ENCODE results near the gene MXD4. TPM values are rescaled to one million over a fixed set of nuclear protein-coding genes. Genes with fewer than 3 reads are reported as not detected.

Gene MXD4
- total RNA-seq, 2 donors from 2014 or later, result 13.9 to 14.5 TPM

DNA sequence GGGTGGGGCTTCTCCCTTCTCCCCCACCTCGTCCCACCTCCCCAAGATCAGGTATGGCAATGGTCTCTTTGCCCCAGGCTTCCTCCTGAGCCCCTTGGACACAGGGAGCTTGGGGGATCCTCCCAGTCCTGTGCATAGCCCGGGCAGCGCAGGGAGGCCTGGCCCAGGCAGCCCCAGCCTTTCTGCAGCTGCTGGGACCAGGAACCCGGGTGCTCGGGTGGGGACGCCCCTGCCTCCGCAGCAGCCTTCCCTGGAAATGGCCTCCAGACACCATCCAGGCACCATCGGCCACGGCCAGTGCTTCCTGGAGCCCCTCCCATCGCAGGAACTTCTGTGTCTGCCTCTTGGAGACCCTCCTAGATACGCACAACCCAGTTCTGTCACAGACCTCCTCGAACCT is 5.9 kb upstream of the MXD4 start:
- no peak for ATAC-seq

DNA sequence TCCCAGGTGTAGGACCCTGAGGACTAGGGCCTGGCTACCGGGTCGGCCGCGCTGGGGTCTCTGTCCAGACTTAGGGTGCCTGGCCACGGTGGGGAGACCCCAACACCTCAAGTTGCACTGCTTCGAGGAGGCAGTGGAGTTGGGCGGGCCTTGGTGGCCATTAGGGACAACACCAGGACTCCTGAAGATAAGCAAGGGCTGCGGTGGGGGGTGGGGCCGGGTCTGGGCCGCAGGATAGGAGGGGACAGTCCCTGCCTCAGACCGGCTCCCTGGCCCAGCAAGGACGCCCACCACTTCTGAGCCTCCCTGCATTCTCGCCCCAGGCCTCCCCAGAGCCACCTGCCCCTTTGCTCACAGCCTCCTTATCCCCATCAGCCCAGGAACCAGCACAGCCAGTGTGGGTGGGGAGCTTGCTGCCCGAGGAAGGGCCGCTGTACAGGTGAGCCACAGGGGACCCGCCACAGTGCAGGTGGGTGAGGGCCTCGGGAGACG is 5.5 kb upstream of the MXD4 start:
- H3K9me3 Mint-ChIP-seq, result no peaks in the 10 kb centered on the region
- H3K27ac Mint-ChIP-seq, result no peak overlapping the region
- H3K27me3 Mint-ChIP-seq, result no peaks in the 10 kb centered on the region
- H3K4me3 Mint-ChIP-seq, result no peak overlapping the region
- DNase-seq (ENCODE audit: low spot score) (no peak), ATAC-seq (no peak)
- peaks cover 0 to under 1% of the 10 kb centered on the region in 2 donors for H3K4me1 Mint-ChIP-seq (ENCODE audit: low read depth in 2 of 2)
- no peaks in the 10 kb centered on the region for H3K36me3 Mint-ChIP-seq

More for the DNA sequence above, 5.9 kb upstream of the MXD4 start:
- Mint-ChIP-seq H3K4me1 (ENCODE audit: low read depth in 2 of 2) (peaks cover 0 to 2% of the 10 kb centered on the region in 2 donors), H3K36me3 (no peaks in the 10 kb centered on the region), H3K9me3 (no peaks in the 10 kb centered on the region), H3K4me3 (no peak overlapping the region), H3K27me3 (no peaks in the 10 kb centered on the region), H3K27ac (no peak overlapping the region)
- DNase-seq (ENCODE audit: low spot score), result no peak

DNA sequence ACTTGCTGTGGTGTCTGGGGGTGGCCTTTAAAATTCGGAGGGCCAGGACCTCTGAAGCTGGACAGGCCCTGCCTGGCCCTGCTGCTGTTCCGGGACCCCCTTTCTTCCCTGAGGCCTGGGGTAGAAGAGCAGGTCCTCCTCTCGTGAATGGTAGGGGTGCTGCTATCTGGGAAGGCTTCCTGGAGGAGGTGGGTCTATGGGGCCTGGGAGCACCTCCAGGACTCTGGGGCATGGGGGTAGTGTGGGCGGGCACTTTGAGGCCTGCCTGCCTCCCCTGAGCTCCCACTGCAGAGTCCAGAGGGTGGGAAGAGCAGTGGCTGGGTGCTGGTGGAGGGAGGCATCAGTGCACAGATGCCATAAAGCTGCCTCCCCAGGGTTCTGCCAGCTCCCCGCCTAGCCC is 4.9 kb upstream of the MXD4 start:
- Mint-ChIP-seq H3K27me3 (no peaks in the 10 kb centered on the region), H3K9me3 (no peaks in the 10 kb centered on the region), H3K4me1 (ENCODE audit: low read depth in 2 of 2) (no peaks in the 10 kb centered on the region), H3K4me3 (no peak overlapping the region), H3K27ac (no peak overlapping the region), H3K36me3 (no peaks in the 10 kb centered on the region)
- ATAC-seq (no peak), DNase-seq (ENCODE audit: low spot score) (no peak)

DNA sequence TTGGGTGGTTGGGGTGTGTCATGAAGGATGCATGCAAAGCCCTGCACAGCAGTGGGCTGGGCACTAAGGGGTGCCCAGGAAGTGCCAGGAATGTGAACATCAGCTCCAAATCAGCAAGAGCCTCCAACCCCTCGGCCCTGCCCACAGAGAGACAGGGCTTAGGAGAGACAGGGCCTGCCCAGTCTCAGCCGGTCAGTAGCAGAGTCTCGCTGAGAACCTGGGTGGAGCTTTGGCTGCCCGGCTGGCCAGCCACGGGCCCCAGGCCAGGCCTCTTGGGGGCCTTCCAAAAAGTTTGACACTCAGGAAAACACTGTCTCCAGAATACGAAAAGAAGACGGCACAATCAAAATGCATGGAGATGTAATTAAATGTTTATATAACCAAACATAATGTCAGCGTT is 4.3 kb upstream of the MXD4 start:
- no peaks in the 10 kb centered on the region for H3K27me3 Mint-ChIP-seq
- H3K4me1 Mint-ChIP-seq (ENCODE audit: low read depth in 2 of 2), result no peaks in the 10 kb centered on the region
- DNase-seq (ENCODE audit: low spot score) (no peak), ATAC-seq (no peak)
- H3K4me3 Mint-ChIP-seq, result no peak overlapping the region
- H3K9me3 Mint-ChIP-seq, result no peaks in the 10 kb centered on the region
- H3K36me3 Mint-ChIP-seq, result no peaks in the 10 kb centered on the region
- H3K27ac Mint-ChIP-seq, result no peak overlapping the region

DNA sequence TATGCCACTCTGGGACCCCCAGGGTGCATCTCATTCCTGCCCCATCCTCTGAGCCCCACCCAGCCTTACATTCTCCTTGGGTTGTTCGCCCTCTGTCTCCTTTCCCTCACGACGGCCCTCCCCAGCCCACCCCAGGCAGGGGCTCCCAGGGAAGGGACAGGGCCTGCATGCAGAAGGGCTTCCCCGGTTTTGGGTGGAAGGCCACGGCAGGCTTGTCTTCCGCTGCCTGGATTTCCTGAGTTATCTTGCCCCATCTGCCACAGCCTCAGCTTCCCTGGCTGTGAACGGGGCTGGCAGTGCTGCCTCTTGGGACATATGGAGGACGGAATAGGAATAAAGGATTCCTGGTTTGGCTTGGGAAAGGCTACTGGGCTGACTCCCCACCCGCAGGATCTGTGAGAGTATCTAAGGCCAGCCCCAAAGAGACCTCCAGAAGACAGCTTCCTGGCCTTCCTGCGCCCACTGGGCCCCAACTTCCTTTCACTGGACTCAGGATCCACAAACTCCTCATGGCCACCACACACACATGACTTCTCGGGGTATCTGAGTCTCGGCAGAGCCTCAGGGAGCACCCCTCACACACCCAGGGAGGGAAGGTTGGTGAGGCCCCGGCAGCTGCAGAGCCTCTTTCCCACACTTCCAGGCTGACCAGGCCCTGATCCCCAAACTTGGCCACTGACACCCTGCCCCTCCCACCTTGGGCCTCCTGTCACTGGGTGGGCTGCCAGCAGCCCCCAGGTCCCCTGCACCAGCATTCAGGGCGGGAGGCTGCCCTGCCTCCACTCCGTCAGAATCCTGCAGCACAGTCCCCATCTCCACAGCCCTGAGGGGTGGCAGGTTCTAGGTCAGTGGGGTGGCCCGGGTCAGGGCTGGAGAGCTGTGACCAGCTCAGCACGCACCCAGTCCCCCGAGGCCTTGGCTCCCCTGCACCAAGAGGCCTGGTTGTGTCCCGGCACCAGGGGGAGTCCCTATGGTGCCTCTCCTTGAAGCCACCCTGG is 3.5 kb upstream of the MXD4 start:
- Mint-ChIP-seq H3K9me3 (no peaks in the 10 kb centered on the region), H3K4me3 (no peak overlapping the region), H3K36me3 (no peaks in the 10 kb centered on the region), H3K27me3 (no peaks in the 10 kb centered on the region), H3K4me1 (ENCODE audit: low read depth in 2 of 2) (no peaks in the 10 kb centered on the region), H3K27ac (no peak overlapping the region)
- no peak for ATAC-seq
- no peak for DNase-seq (ENCODE audit: low spot score)

DNA sequence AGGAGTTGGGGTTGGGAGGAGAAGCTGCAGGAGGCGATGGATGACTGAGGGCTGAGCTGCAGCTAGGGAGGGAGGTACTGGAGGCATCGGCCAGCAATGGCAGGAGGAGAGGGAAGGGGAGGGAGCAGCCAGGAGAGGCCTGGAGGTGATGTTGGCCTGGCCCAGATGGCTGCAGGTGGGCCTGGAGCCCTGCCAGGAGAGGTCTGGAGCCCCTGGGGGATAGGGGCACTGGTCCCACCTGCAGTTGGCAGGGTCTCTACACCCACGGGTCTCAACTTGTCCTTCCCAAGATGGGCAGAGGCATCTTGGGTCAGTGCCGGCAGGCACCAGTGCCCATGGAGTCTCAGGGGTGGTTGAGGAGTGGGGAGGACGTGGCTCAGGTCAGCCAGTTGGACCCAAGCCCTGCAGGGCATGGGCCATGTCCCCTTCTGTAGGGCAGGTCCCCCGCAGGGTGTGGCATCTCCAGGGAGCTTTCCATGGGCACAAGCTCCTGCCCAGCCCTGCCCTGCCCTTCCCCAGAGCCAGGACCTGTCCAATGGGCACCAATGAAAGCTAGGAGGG is 2.7 kb upstream of the MXD4 start:
- Mint-ChIP-seq H3K4me3 (no peak overlapping the region), H3K27ac (no peak overlapping the region), H3K9me3 (no peaks in the 10 kb centered on the region), H3K36me3 (no peaks in the 10 kb centered on the region), H3K4me1 (ENCODE audit: low read depth in 2 of 2) (no peaks in the 10 kb centered on the region), H3K27me3 (no peaks in the 10 kb centered on the region)
- no peak for ATAC-seq
- no peak for DNase-seq (ENCODE audit: low spot score)

DNA sequence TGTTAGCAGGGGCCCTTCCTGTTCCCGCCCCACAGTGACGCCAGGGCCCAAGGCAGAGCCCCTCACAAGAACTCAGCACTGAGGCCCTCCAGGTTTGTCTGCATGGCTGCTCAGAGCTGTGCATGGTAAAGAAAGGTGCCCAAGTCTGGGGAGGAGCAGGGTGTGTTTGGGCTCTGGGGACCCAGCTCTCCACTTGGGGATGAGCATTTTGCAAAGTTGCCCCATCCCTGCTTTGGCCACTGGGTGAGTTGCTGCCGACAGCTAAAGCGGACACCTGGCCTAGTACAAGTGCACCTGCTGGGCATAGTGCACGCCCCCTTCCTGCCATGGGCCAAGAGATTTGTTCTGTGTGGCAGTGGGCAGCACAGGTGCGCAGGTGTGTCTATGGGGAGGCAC is 2.0 kb upstream of the MXD4 start:
- Mint-ChIP-seq H3K4me1 (ENCODE audit: low read depth in 2 of 2) (no peaks in the 10 kb centered on the region), H3K9me3 (no peaks in the 10 kb centered on the region), H3K27me3 (no peaks in the 10 kb centered on the region), H3K4me3 (peak overlapping the region; percentile 76), H3K36me3 (no peaks in the 10 kb centered on the region), H3K27ac (no peak overlapping the region)
- no peak for ATAC-seq
- DNase-seq (ENCODE audit: low spot score), result no peak

DNA sequence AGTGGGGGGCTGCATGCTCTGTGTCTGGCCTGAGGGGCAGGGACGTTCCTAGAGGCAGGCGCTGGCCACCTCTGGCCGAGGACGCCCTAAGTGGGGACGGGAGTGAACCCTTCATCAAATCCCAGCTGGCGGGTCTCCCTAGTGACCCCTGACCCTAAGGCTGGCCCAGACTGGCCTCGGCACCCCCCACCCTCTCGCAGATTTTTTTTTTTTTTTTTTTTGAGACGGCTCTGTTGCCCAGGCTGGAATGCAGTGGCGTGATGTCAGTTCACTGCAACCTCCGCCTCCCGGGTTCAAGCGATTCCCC is 988 bp upstream of the MXD4 start:
- no peak overlapping the region for H3K27ac Mint-ChIP-seq

DNA sequence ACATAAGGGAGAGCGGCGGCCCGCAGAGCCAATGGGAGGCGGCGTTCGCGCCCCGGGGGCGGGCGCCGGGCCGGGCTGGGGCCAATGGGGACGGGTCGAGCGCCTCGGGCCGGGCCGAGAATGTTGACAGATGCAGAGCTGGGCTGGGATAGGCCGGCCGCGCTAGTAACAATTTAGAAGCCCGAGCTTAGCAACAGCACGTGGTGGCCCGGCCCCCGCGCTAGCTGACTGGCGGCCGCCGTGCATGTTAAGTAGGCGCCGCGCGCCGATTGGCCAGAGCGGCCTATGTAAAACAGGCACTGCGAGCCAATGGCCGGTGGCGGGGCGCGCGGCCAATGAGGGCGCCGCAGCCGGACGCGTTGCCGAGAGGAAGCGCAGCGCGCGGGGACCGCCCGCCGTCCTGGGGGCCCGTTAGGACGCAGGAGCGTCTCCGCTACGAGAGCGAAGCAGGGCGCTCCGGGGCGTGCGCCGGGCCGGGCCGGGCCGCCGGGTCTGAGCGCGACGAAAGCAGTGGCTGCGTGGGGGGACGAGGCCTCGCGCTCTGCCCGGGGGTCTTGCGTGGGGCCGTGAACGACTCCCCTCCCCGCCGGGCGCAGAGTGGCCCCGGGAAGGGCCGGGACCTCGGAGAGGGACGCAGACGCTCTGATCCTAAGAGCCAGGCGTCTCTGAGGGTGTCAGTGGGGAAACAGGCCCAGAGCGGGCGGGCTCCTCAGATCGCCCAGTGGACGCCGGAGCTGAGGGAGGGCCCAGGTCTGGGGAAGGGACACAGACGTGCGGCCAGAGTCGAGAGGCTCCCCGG is 435 bp upstream of the MXD4 start:
- Mint-ChIP-seq H3K4me3 (peak overlapping the region; percentile 76), H3K9me3 (no peaks in the 10 kb centered on the region), H3K27me3 (no peaks in the 10 kb centered on the region), H3K36me3 (no peaks in the 10 kb centered on the region), H3K27ac (peak overlapping the region in 1 of 2 donors; percentile 59), H3K4me1 (ENCODE audit: low read depth in 2 of 2) (no peaks in the 10 kb centered on the region)
- DNase-seq (ENCODE audit: low spot score) (peak; percentile 99), ATAC-seq (peak; percentile 96)

More for the DNA sequence above, 988 bp upstream of the MXD4 start:
- ATAC-seq (no peak), DNase-seq (ENCODE audit: low spot score) (no peak)
- no peaks in the 10 kb centered on the region for H3K9me3 Mint-ChIP-seq
- H3K4me3 Mint-ChIP-seq, result peak overlapping the region; percentile 76
- no peaks in the 10 kb centered on the region for H3K36me3 Mint-ChIP-seq
- H3K27me3 Mint-ChIP-seq, result no peaks in the 10 kb centered on the region
- no peaks in the 10 kb centered on the region for H3K4me1 Mint-ChIP-seq (ENCODE audit: low read depth in 2 of 2)

DNA sequence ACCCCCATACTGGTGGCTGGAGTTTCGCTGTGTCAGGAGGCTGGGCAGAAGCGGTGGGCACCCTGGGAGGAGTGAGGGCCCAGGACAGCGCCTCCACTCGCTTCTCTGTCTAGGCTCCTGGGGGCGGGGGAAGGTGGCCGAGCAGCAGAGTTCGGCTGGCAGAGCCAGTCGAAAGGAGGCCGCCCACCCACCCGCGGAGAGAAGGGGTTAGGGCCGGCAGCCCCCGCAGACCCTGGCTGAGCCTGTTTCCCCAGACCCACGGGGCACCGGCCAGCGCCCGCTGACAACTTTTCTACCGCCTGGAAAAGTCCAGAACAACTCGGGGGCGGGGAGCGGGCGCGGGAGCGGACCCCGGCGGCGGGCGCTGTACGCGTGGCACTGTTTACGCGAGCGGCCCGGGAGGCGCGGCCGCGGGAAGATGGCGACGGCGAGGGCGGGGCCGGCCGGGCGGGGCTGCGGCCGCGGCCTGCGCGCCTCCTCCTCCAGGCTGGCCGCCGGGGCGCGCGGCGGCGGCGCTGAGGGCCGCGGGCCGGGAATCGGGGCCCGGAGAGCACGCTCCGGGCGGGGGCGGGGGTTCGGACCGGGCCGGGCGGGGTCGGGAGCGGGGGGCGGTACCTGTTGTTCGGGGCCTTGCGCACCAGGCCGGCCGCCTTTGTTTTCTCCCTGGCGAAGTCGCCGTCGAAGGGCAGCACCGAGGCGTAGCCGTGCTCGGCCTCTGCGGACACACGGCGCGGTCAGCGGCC is 628 bp downstream of the MXD4 start:
- Mint-ChIP-seq H3K4me3 (peak overlapping the region; percentile 42), H3K9me3 (no peaks in the 10 kb centered on the region), H3K27ac (peak overlapping the region in 1 of 2 donors; percentile 59), H3K27me3 (no peaks in the 10 kb centered on the region), H3K4me1 (ENCODE audit: low read depth in 2 of 2) (no peaks in the 10 kb centered on the region), H3K36me3 (no peaks in the 10 kb centered on the region)
- DNase-seq (ENCODE audit: low spot score) (peak; percentile 80), ATAC-seq (peak; percentile 50 to 62)

DNA sequence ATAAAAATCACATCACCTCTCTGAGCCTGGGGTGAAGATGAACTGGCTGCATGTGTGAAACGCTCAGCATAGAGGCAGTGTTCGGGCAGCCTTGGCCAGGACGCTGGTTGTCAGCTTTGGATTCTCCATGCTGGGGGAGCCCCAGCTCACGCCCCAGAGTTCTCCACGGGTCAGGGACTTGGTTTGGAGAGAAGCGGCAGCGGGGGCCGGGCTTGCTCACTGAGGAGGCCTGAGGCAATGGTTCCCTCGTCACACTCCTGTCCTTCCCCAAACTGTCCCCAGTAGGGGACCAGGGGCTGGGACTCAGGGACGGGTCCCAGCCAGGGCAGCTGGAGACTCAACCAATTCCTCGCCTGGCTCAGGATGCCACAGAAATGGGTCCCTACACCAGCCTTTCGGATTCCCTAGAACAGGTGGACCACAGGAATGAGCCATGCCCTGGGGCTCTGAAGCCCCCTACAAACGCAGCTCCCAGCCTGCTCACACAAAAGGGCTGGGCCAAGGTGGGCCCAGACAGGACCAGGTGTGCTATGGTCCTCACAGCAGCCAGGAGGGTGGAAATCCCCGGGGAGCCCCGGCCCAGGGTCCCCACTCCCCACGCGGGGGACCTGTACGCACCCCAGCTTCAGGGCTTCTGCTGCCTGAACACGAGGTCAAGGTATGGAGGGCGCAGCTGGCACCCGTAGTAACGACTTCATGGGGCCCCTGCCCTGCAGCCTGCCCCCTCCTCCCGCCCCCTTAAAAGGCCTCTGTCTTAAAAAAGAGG is 1.4 kb downstream of the MXD4 start:
- Mint-ChIP-seq H3K27me3 (no peaks in the 10 kb centered on the region), H3K4me3 (peak overlapping the region; percentile 42), H3K27ac (no peak overlapping the region), H3K4me1 (ENCODE audit: low read depth in 2 of 2) (no peaks in the 10 kb centered on the region), H3K36me3 (no peaks in the 10 kb centered on the region), H3K9me3 (no peaks in the 10 kb centered on the region)
- ATAC-seq (no peak), DNase-seq (ENCODE audit: low spot score) (no peak)

DNA sequence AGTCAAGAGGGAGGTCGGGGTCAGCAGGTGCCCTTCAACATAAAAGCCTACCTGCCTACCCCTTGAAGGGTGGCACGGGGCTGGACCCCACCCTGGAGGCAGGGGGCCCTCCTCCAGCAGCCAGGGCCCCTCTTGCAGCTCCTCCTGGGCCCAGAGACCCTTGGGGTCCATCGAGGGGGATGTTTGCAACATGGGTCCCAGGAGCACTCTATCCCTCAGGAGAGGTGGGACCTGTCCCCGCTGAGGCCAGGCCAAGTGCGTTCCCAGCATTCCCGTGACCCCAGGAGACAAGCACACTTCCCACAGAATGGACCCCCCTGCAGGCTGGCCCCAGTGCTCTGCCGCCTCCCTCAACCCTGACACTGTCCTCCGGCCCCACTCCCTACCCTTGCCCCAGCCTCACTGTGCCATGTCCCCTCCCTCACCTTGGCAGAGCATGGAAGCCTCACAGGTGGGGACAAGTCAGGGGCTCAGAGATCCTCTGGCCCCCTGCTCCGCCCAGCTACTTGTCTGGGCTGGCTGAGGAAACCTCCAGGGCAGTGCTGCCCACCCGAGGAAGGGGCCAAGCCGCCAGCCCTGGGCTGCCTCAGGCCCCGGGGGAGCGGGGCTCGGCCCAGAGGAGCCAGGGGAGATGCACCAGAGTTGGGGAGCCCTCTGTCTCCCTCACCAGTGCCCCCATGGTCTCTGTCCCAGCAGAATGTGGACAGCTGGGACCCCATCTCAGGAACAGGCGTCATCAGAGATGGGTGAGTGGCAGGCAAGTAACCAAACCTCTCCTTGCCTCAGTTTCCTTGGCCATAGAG is 2.2 kb downstream of the MXD4 start:
- no peak overlapping the region for H3K4me3 Mint-ChIP-seq
- ATAC-seq (no peak), DNase-seq (ENCODE audit: low spot score) (peak; percentile 58)
- no peak overlapping the region for H3K27ac Mint-ChIP-seq
- H3K4me1 Mint-ChIP-seq (ENCODE audit: low read depth in 2 of 2), result no peaks in the 10 kb centered on the region
- no peaks in the 10 kb centered on the region for H3K9me3 Mint-ChIP-seq
- H3K36me3 Mint-ChIP-seq, result no peaks in the 10 kb centered on the region
- no peaks in the 10 kb centered on the region for H3K27me3 Mint-ChIP-seq
